IMR-90 (cell line): ENCODE data around the gene SUN1. TPM values are rescaled to one million over a fixed set of nuclear protein-coding genes. Genes with fewer than 3 reads are reported as not detected.
A peak's percentile ranks its signal among the peaks of the same experiment; 100 is the strongest.

Experiments used
- ATAC-seq: fragments of 200-7000 bp; cut with Tn5 transposase; 2 replicates; pipeline ENCODE4 v1.9.1; 2020; ENCODE audit warnings: low read depth, mild to moderate bottlenecking, moderate library complexity
- BruUV-seq: library from RNA; stranded (reverse); fragments of 400-500 nt; replicated peaks from 2 replicates; lab custom pipeline; 2021; lab: Mats Ljungman, UMichigan
- CTCF ChIA-PET: fragments of 300-600 bp; formaldehyde crosslinking; extraction: SDS; loops from one replicate; lab custom pipeline; 2021; ENCODE audit warnings: antibody characterized with exemption; lab: Yijun Ruan, JAX
- POLR2A ChIA-PET: fragments of 300-600 bp; sonication (Branson Sonifier 250); formaldehyde crosslinking; loops from one replicate; lab custom pipeline; 2022; ENCODE audit warnings: antibody characterized with exemption; ENCODE audit not compliant: unreplicated experiment; lab: Charles Lee
- DNase-seq: peaks from one replicate; pipeline ENCODE4 v3.0.0; 2013
- H2AFZ ChIP-seq: replicated peaks from 2 replicates; pipeline ENCODE3; 2013; ENCODE audit warnings: low read length, mild to moderate bottlenecking; ENCODE audit not compliant: poor library complexity
- H2AK5ac ChIP-seq: 2 replicates; pipeline ENCODE4 v1.6.1; 2013; ENCODE audit warnings: low read depth, low read length, inconsistent platforms
- H2AK9ac ChIP-seq: replicated peaks from 2 replicates; pipeline ENCODE3; 2013; ENCODE audit warnings: mild to moderate bottlenecking, low read depth, low read length, moderate library complexity; ENCODE audit not compliant: poor library complexity
- H2BK120ac ChIP-seq: 2 replicates; pipeline ENCODE4 v1.6.1; 2013; ENCODE audit warnings: low read depth, low read length, inconsistent platforms
- H2BK15ac ChIP-seq: 3 replicates; pipeline ENCODE4 v1.6.1; 2013; ENCODE audit warnings: low read depth, low read length, inconsistent platforms
- H2BK20ac ChIP-seq: 2 replicates; pipeline ENCODE4 v1.6.1; 2013; ENCODE audit warnings: low read depth, mild to moderate bottlenecking, inconsistent platforms, low read length, moderate library complexity
- H2BK5ac ChIP-seq: 2 replicates; pipeline ENCODE4 v1.6.1; 2013; ENCODE audit warnings: mild to moderate bottlenecking, low read depth, low read length, inconsistent platforms; ENCODE audit not compliant: poor library complexity, severe bottlenecking
- H3K14ac ChIP-seq: replicated peaks from 2 replicates; pipeline ENCODE4 v1.6.1; 2013; ENCODE audit warnings: low read depth, low read length, inconsistent platforms
- H3K18ac ChIP-seq: 2 replicates; pipeline ENCODE4 v1.6.1; 2013; ENCODE audit warnings: low read depth, low read length, control low read depth
- H3K23ac ChIP-seq: 2 replicates; pipeline ENCODE4 v1.6.1; 2013; ENCODE audit warnings: low read depth, low read length, inconsistent platforms
- H3K27ac ChIP-seq: 2 replicates; pipeline ENCODE4 v1.5.1; 2013; ENCODE audit warnings: mild to moderate bottlenecking, control low read depth, low read length; ENCODE audit not compliant: insufficient read depth
- H3K27me3 ChIP-seq: 2 replicates; pipeline ENCODE4 v1.6.1; 2013; ENCODE audit warnings: low read length; ENCODE audit not compliant: control insufficient read depth, insufficient read depth
- H3K36me3 ChIP-seq: 2 replicates; pipeline ENCODE4 v1.6.1; 2013; ENCODE audit warnings: low read length, mixed read lengths; ENCODE audit not compliant: control insufficient read depth, insufficient read depth
- H3K4ac ChIP-seq: 2 replicates; pipeline ENCODE4 v1.6.1; 2013; ENCODE audit warnings: low read depth, low read length, inconsistent platforms
- H3K4me1 ChIP-seq: 2 replicates; pipeline ENCODE4 v1.6.1; 2013; ENCODE audit warnings: low read length, mixed read lengths; ENCODE audit not compliant: control insufficient read depth, insufficient read depth
- H3K4me2 ChIP-seq: 2 replicates; pipeline ENCODE4 v1.6.1; 2013; ENCODE audit warnings: low read depth, mild to moderate bottlenecking, control low read depth, low read length, moderate library complexity
- H3K4me3 ChIP-seq: 2 replicates; pipeline ENCODE4 v1.5.1; 2013; ENCODE audit warnings: low read depth, mild to moderate bottlenecking, control low read depth, low read length, moderate library complexity; ENCODE audit not compliant: insufficient read depth
- H3K56ac ChIP-seq: 2 replicates; pipeline ENCODE4 v1.6.1; 2013; ENCODE audit warnings: low read length, inconsistent platforms; ENCODE audit not compliant: insufficient read depth; ENCODE audit errors: extremely low read depth
- H3K79me1 ChIP-seq, 2 experiments: 2 replicates each; pipeline ENCODE4 v1.6.1; 2013; ENCODE audit warnings: low read length in 2 of 2, inconsistent platforms in 1 of 2, low read depth in 1 of 2
- H3K9ac ChIP-seq: 2 replicates; pipeline ENCODE4 v1.6.1; 2013; ENCODE audit warnings: low read depth, low read length, control low read depth
- H3K9me1 ChIP-seq: 2 replicates; pipeline ENCODE4 v1.6.1; 2013; ENCODE audit warnings: low read length, inconsistent platforms; ENCODE audit not compliant: insufficient read depth
- H3K9me3 ChIP-seq: 2 replicates; pipeline ENCODE4 v1.6.1; 2013; ENCODE audit warnings: low read length; ENCODE audit not compliant: control insufficient read depth, insufficient read depth
- H4K20me1 ChIP-seq: 2 replicates; pipeline ENCODE4 v1.6.1; 2013; ENCODE audit warnings: low read length, inconsistent platforms; ENCODE audit not compliant: insufficient read depth
- H4K5ac ChIP-seq: 2 replicates; pipeline ENCODE4 v1.6.1; 2013; ENCODE audit warnings: mild to moderate bottlenecking, low read depth, low read length, control low read depth
- H4K8ac ChIP-seq, 2 experiments: 2 replicates each; pipeline ENCODE4 v1.6.1; 2013; ENCODE audit warnings: low read depth in 2 of 2, low read length in 2 of 2, control low read depth in 1 of 2, inconsistent platforms in 1 of 2
- H4K91ac ChIP-seq: 2 replicates; pipeline ENCODE4 v1.6.1; 2013; ENCODE audit warnings: low read depth, low read length, inconsistent platforms; ENCODE audit not compliant: insufficient read depth
- BHLHE40 ChIP-seq: fragments of 150-350 bp; IDR thresholded peaks from 2 replicates; pipeline ENCODE4 v1.6.1; 2016; ENCODE audit warnings: mild to moderate bottlenecking, low read depth, low read length
- CEBPB ChIP-seq: IDR thresholded peaks from 2 replicates; pipeline ENCODE4 v1.6.1; 2012; ENCODE audit warnings: low read depth, low read length, improper control_type of control experiment
- CHD1 ChIP-seq: IDR thresholded peaks from 2 replicates; pipeline ENCODE4 v1.6.1; 2012; ENCODE audit warnings: low read depth, low read length, improper control_type of control experiment
- CTCF ChIP-seq: conservative IDR thresholded peaks from 2 replicates; pipeline ENCODE4 v1.5.1; 2012; ENCODE audit warnings: mild to moderate bottlenecking, low read depth, low read length, improper control_type of control experiment
- FOS ChIP-seq: fragments of 150-350 bp; IDR thresholded peaks from 2 replicates; pipeline ENCODE4 v1.6.1; 2016; ENCODE audit warnings: low read depth, low read length
- MAFK ChIP-seq: IDR thresholded peaks from 2 replicates; pipeline ENCODE4 v1.6.1; 2012; ENCODE audit warnings: low read depth, low read length, improper control_type of control experiment
- MAZ ChIP-seq: IDR thresholded peaks from 2 replicates; pipeline ENCODE4 v1.6.1; 2012; ENCODE audit warnings: low read depth, mild to moderate bottlenecking, low read length, improper control_type of control experiment, moderate library complexity, borderline replicate concordance
- MXI1 ChIP-seq: IDR thresholded peaks from 2 replicates; pipeline ENCODE4 v1.6.1; 2012; ENCODE audit warnings: low read depth, mild to moderate bottlenecking, low read length, moderate library complexity, borderline replicate concordance
- NFE2L2 ChIP-seq: fragments of 150-350 bp; IDR thresholded peaks from 2 replicates; pipeline ENCODE4 v1.6.1; 2016; ENCODE audit warnings: low read depth, mild to moderate bottlenecking, low read length
- POLR2A ChIP-seq: IDR thresholded peaks from 2 replicates; pipeline ENCODE4 v1.6.1; 2012; ENCODE audit warnings: mild to moderate bottlenecking, low read depth, low read length
- RAD21 ChIP-seq: IDR thresholded peaks from 2 replicates; pipeline ENCODE4 v1.6.1; 2012; ENCODE audit warnings: low read length, improper control_type of control experiment
- RCOR1 ChIP-seq: IDR thresholded peaks from 2 replicates; pipeline ENCODE4 v1.6.1; 2012; ENCODE audit warnings: mild to moderate bottlenecking, low read length, improper control_type of control experiment; ENCODE audit not compliant: insufficient replicate concordance
- RFX5 ChIP-seq: IDR thresholded peaks from 2 replicates; pipeline ENCODE4 v1.8.0; 2012; ENCODE audit warnings: low read depth, mild to moderate bottlenecking, low read length, moderate library complexity
- SMC3 ChIP-seq: fragments of 150-350 bp; IDR thresholded peaks from 2 replicates; pipeline ENCODE4 v1.6.1; 2016; ENCODE audit warnings: low read depth, mild to moderate bottlenecking, antibody characterized with exemption, low read length, moderate library complexity
- USF2 ChIP-seq: fragments of 150-350 bp; IDR thresholded peaks from 2 replicates; pipeline ENCODE4 v1.6.1; 2017; ENCODE audit warnings: mild to moderate bottlenecking, antibody characterized with exemption, low read length, low read depth
- WGBS, 2 experiments: methylation state at CpG; one replicate each; pipeline versions ENCODE4 v1.1.5 to v1.1.7; 2013; ENCODE audit warnings: missing lambda C conversion rate in 2 of 2; ENCODE audit not compliant: insufficient read length in 1 of 2; ENCODE audit errors: extremely low coverage in 2 of 2; 5-methylcytosine and 5-hydroxymethylcytosine counted together
- dilution Hi-C: fragments of 300-500 bp; cut with HindIII; formaldehyde crosslinking; loops from one replicate; pipeline ENCODE4 v1.14.3; 2018; ENCODE audit warnings: low sequenced_read_pairs; ENCODE audit not compliant: unreplicated experiment
- in situ Hi-C: fragments of 300-500 bp; cut with MboI; formaldehyde crosslinking; loops from 3 replicates; pipeline ENCODE4 v1.14.3; 2019; ENCODE audit warnings: low sequenced_read_pairs, inconsistent platforms, mixed read lengths
- intact Hi-C: fragments of 100-400 bp; cut with micrococcal nuclease; formaldehyde crosslinking; loops from 2 replicates; pipeline ENCODE4 v1.10.0; 2022
- polyA plus RNA-seq, 3 experiments: library from polyadenylated mRNA; depleted of rRNA; stranded (reverse); fragments of >200 nt; gene quantifications; 2 replicates each; pipeline ENCODE4 v1.2.3, GENCODE V29; 2012; ENCODE audit warnings: low replicate concordance in 1 of 3
- total RNA-seq: library from RNA; depleted of rRNA; stranded (reverse); fragments of >200 nt; gene quantifications from 2 replicates; pipeline ENCODE4 v1.2.3, GENCODE V29; 2012

SUN1 gene
- total and polyA plus RNA-seq, 2 of the 4 experiments (the other 2 are of a cell fraction) = 113 to 239 TPM

- H3K18ac ChIP-seq = no peak overlapping the region
- no peak overlapping the region for H2BK120ac ChIP-seq
- no peak overlapping the region for H3K9ac ChIP-seq
- peak overlapping the region; percentile 72 for H2AK9ac ChIP-seq
- H4K5ac ChIP-seq = no peak overlapping the region
- H3K9me1 ChIP-seq = no peaks in the 10 kb centered on the region
- H3K56ac ChIP-seq = no peak overlapping the region
- H3K4me1 ChIP-seq = no peaks in the 10 kb centered on the region
- DNase-seq (no peak), ATAC-seq (no peak)
- no peak overlapping the region for H3K4ac ChIP-seq
- 92% methylated on average over 13 of the region's 27 CpGs; no CpG with 5 or more reads in 1 of the 2 experiments for WGBS, 2 experiments
- H4K91ac ChIP-seq = no peak overlapping the region
- no TSS peak for BruUV-seq
- H2BK15ac ChIP-seq = no peak overlapping the region
- peak overlapping the region; percentile 7 for H2AFZ ChIP-seq
- no peaks in the 10 kb centered on the region for H3K9me3 ChIP-seq
- dilution Hi-C loops (no loop called here), in situ Hi-C loops (loop anchor here (5.0 kb wide), 1 partner anchor 85 kb away; no protein-coding TSS in a partner anchor), intact Hi-C loops (loop anchor here (5.0 kb wide), 1 partner anchor 165 kb away; the partner anchor contains the start of gene ADAP1)
- H3K4me2 ChIP-seq = no peak overlapping the region
- no peak overlapping the region for H3K14ac ChIP-seq
- no peaks in the 10 kb centered on the region for H3K27me3 ChIP-seq
- no peak overlapping the region for H2BK5ac ChIP-seq
- H2BK20ac ChIP-seq = no peak overlapping the region
- H3K4me3 ChIP-seq = no peak overlapping the region
- no peak overlapping the region for H4K8ac ChIP-seq
- peaks cover 23% of the 10 kb centered on the region for H3K36me3 ChIP-seq
- ChIA-PET CTCF (interaction anchor here (0.9 kb wide), 1 partner anchor 86 kb away, joined by 3 read pairs; no protein-coding TSS in a partner anchor), POLR2A (no interaction called here)
- no peak overlapping the region for H2AK5ac ChIP-seq
- no peaks in the 10 kb centered on the region for H3K79me1 ChIP-seq
- H3K27ac ChIP-seq = no peak overlapping the region
- H4K20me1 ChIP-seq = no peaks in the 10 kb centered on the region
- no peak overlapping the region for H3K23ac ChIP-seq
- no peak for TF ChIP-seq CEBPB
- no peak for TF ChIP-seq RAD21
- no peak for TF ChIP-seq MXI1
- no peak for TF ChIP-seq FOS
- TF ChIP-seq SMC3 = no peak
- TF ChIP-seq NFE2L2 = no peak
- no peak for TF ChIP-seq MAFK
- TF ChIP-seq USF2 = no peak
- no peak for TF ChIP-seq CTCF
- no peak for TF ChIP-seq CHD1
- no peak for TF ChIP-seq POLR2A
- no peak for TF ChIP-seq MAZ
- no peak for TF ChIP-seq RCOR1
- TF ChIP-seq RFX5 = no peak
- no peak for TF ChIP-seq BHLHE40
Observed at GRCh38 chr7:787332-788240, 44.7 kb upstream of the SUN1 start.
